Fibroblast of skin of abdomen (primary cell): Measurements from ENCODE around the gene ZCCHC2.

ENCODE experiments used
- DNase-seq: peaks from one replicate; pipeline ENCODE4 v3.0.0-alpha.2; 2013

Gene ZCCHC2

DNA sequence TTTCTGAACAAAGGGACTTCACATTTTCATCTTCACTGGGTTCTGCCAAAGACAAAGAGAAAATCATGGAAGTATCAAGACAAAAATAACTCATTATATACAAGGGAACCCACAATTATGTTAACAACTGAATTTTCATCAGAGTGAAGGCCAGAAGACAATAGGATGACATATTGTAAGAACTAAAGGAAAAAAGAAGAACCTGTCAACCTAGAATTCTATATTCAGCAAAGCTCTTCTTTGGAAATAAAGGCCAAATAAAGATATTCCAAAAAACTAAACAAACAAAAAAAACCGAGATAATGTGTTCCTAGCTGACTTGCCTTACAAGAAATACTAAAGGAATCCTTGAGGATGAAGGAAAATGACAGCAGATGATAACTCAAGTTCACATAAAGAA lies 10.3 kb upstream of the ZCCHC2 start:
- no peak for DNase-seq

GRCh38 chr18:62512996-62513395 lies 9.8 kb upstream of the ZCCHC2 start:
- no peak for DNase-seq

- DNase-seq: no peak
Observed at GRCh38 chr18:62514570-62514969, 8.3 kb upstream of the ZCCHC2 start.

GRCh38 chr18:62516242-62516641 lies 6.6 kb upstream of the ZCCHC2 start:
- no peak for DNase-seq

GRCh38 chr18:62518460-62519375 lies 4.1 kb upstream of the ZCCHC2 start:
- DNase-seq: peak; percentile 46

GRCh38 chr18:62519684-62520083 lies 3.1 kb upstream of the ZCCHC2 start:
- no peak for DNase-seq

GRCh38 chr18:62521082-62521481 lies 1.7 kb upstream of the ZCCHC2 start:
- DNase-seq: no peak

- no peak for DNase-seq
Observed at GRCh38 chr18:62521593-62521992, 1.2 kb upstream of the ZCCHC2 start.

- no peak for DNase-seq
Observed at GRCh38 chr18:62522178-62522503, 684 bp upstream of the ZCCHC2 start.

DNA sequence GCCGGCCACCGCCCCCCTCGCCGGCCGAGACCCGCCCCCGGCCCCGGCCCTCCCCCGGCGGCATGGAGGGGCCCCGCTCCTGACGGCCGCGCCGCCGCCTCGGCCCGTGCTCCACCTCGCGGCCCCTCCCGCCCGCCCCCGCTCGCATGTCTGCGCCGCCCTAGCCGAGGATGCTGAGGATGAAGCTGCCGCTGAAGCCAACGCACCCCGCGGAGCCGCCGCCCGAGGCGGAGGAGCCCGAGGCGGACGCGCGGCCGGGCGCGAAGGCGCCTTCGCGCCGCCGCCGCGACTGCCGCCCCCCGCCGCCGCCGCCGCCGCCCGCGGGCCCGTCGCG lies 397 bp downstream of the ZCCHC2 start:
- DNase-seq: no peak

- DNase-seq: peak; percentile 37
Observed at GRCh38 chr18:62523631-62524439, 1.0 kb downstream of the ZCCHC2 start.

DNA sequence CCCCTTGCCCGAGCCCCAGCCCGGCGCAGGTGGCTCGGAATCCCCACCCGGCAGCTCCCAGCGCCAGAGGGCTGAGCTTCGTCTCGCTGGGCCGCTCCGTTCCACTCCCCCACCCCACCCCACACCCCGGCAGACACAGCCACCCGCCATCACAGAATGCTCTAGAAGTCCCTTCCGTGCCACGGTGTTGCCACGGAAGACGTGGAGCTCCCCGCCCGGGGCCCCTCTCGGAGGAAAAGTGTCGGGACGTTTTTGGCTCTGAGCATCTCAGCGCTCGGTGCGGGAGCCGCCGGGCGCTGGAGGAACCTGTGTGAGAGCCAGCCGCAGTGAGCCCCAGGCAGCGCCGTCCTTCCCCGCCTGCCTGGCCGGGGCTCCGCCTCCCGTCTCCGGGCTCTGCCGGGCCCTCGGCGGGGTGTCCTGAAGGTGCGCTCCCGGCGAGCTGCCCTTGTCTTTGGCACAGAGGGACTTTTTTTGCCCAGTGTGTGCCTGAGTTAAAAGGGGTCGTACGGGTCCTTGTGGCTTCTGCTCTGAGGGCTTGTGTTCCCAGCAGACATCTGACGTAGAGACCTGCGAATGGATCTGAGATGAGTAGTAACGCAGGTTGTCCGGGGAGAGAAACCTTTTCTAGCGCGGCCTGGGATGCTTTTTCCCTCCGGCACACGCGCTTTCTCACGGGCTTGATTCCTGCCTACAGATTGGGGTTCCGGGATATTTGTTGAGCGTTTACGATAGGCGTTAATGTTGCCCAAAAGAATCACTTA lies 1.8 kb downstream of the ZCCHC2 start:
- peak; percentile 34 for DNase-seq

DNA sequence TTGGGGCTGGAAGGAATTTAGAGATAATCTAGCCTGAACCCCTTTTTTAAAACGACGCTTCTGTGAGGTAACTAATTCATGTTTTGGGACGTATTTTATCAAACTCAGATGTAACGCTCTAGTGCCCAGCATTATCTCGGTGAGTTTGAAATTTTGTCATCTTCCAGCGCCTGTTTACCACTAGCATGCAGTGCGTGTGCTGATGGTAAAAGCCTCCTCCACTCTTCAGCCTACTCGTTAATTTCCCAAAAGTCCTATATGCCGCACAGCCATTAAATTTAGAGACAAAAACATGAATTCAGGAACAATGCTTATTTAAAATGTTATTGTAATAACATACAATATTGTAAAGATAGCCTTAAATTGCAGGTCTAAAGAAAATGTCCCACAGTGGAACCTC lies 2.8 kb downstream of the ZCCHC2 start:
- DNase-seq: no peak

DNA sequence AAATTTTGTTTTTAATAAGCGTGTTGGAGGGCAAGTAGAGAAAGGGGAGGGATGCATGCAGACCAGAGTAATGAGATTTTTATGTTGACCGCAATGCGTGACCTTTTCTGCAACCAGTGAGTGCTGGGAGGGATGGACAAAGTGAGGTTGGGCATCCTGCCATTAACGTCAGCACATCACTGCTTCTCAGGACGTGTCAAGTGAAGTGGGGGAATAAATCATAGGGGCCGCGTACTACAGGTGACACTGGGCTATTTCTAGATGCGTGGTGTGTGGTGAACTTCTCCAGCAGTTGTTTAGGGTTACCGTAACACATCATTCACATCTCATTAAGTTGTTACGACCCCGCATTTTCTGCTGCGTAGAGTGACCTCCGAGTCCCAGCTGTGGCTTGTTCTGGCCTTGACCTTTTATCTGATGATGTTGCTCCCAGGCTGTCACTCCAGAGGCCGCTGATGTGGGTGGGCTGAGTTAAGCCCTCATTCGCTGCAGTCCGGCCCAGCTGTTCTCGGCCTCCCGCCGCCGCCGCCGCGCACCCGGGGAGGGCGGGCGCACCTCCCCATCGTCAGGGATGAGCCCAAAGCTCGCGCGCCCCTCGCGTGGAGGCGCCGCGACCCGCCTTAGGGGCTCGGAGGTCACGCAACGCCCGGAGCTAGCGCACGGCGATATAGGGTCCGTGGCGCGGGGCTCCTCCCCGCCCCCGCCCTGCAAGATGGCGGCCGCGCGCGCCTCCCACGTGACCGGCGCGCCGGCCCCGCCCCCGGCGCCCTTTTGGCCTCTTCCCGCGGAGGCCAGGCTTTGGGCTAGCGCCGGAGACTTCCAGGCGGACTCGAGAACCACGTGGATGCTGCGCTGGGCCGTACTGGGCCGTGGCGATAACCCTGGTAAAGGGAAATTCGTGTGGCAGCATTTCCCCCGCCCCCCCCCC lies 3.5 kb downstream of the ZCCHC2 start:
- peak; percentile 64 for DNase-seq

DNA sequence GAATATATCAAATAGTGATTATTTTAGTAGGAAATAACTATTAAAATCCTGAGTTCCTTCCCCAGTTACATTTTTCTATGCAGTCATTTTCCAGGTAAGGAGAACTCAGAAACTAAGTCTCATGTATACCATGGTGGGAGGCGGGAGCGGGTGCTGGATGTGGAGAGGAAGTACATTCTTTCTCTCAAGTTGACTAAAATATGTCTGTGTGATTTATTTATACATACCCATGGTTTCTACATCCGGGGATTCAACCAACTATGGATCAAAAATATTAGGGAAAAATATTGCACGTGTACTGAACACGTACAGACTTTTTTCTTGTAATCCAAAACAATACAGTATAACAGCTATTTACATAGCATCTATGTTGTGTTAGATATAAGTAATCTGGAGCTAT lies 6.8 kb downstream of the ZCCHC2 start:
- peak; percentile 5 for DNase-seq

GRCh38 chr18:62531078-62531477 lies 8.3 kb downstream of the ZCCHC2 start:
- DNase-seq: no peak

DNA sequence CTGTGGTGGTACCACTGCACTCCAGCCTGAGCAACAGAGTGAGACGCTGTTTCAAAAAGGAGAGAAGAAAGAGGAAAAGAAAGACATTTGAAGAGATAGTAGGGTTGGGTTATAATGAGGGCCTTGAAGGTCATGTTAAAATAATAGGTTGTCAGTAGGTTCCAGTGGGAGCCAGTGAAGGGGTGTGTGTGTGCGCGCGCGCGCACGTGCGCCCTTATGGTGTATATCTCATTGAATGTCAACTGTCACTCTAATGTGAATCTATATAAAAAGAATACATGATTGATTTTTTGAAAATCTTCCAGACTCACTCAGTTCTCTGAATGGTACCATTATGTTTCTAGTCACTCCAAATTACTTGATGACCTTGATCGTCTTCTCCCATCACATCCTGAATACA lies 9.1 kb downstream of the ZCCHC2 start:
- no peak for DNase-seq

- DNase-seq: no peak
Observed at GRCh38 chr18:62536005-62536404, 13.2 kb downstream of the ZCCHC2 start.

DNA sequence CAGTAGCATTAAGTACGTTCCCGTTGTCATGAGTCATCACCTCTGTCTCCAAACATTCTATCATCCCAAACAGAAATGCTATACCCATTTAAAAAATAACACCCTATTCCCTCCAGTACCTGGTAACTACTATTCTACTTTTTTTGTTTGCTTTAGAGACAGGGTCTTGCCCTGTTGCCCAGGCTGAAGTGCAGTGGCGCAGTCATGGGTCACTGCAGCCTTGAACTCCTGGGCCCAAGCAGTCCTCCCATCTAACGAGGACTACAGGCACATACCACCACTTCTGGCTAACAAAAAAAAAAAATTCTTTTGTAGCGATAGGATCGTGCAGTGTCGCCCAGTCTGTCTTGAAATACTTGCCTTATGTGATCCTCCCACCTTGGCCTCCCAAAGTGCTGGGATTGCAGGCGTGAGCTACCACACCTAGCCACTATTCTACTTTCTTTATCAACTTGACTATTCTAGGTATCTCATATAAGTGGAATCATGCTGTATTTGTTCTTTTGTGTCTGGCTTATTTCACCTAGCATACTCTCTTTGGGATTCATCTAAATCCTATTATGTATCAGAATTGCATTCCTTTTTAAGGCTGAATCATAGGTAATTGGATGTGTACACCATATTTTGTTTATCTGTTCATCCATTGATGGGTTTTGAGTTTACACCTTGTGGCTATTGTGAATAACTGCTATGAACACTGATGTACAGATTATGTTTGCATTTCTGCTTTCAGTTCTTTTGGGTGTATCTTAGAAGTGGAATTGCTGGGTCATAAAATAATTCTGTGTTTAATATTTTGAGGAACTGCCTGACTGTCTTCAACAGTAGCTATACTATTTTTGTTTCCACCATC lies 14.4 kb downstream of the ZCCHC2 start:
- no peak for DNase-seq

DNA sequence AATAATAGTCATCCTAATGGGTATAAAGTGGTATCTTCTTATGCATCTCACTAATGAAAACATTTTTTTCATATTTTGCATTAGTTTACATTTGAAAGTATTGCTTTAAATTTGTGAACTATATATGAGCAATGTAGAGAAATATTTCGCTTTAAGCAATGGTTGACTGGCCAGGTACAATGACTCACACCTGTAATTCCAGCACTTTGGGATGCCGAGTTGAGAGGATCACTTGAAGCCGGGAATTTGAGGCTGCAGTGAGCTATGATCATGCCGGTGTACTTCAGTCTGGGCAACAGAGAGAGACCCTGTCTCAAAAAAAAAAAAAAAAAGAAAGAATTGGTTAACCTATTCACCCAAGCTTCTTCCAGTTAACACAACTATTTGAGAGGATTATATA lies 15.1 kb downstream of the ZCCHC2 start:
- DNase-seq: no peak

- no peak for DNase-seq
Observed at GRCh38 chr18:62538881-62539280, 16.1 kb downstream of the ZCCHC2 start.
